OCI-LY1 (cell line): Measurements from ENCODE around the gene TMPRSS5.

Experiments
- CTCF ChIP-seq: fragments of 200-600 bp; sonication (generic), shearing (Covaris generic); IDR thresholded peaks from 2 replicates; pipeline ENCODE4 v1.5.1; 2017; ENCODE audit warnings: mild to moderate bottlenecking, antibody characterized with exemption, low read length, moderate library complexity, mixed read lengths
- EZH2 ChIP-seq: fragments of 200-600 bp; sonication (generic), shearing (Covaris generic); IDR thresholded peaks from 2 replicates; pipeline ENCODE4 v1.8.0; 2017; ENCODE audit warnings: borderline replicate concordance, mixed run types, mild to moderate bottlenecking, antibody characterized with exemption, low read length, moderate library complexity, mixed read lengths

- TF ChIP-seq EZH2 (no peak), CTCF (no peak)
These were observed 16.1 kb upstream of the TMPRSS5 start for GRCh38 chr11:113722221-113722620.
